ENCODE measurements around the gene CALML5.

DNA sequence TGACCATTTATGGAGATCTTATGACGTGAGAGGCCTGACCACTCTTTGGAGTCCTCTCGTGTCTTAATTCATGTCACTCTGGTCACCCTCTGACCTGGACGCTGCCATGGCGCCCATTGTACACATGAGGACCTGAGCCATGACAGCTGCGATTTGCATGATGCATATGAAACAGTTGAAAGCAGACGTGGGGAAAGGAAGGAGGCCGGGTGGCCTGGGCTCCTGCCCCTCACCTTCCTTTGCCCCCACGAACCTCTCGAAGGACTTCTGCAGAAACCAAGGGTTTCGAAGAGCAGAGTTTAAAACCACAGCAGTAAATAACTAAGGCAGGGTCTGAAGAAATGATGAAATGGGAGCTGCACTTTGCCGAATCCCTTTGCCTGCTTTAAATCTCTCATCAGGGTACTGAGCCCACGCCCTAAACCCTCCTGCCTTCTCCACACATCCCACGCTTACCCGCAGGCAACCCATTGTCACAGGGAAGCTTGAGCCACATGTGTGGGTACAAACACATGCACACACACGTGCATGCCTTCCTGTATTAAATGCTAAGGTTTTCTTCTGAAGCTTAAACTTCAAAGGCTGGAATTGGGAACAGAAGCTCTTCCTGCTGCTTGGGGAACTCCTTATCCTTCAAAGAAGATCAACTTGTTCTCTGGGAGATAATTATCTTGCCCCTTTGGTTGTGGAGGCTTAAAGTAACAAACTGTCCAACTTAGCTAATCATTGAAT lies 13.7 kb upstream of the CALML5 start:
- TF ChIP-seq, protein P1, sequence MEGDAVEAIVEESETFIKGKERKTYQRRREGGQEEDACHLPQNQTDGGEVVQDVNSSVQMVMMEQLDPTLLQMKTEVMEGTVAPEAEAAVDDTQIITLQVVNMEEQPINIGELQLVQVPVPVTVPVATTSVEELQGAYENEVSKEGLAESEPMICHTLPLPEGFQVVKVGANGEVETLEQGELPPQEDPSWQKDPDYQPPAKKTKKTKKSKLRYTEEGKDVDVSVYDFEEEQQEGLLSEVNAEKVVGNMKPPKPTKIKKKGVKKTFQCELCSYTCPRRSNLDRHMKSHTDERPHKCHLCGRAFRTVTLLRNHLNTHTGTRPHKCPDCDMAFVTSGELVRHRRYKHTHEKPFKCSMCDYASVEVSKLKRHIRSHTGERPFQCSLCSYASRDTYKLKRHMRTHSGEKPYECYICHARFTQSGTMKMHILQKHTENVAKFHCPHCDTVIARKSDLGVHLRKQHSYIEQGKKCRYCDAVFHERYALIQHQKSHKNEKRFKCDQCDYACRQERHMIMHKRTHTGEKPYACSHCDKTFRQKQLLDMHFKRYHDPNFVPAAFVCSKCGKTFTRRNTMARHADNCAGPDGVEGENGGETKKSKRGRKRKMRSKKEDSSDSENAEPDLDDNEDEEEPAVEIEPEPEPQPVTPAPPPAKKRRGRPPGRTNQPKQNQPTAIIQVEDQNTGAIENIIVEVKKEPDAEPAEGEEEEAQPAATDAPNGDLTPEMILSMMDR (conservative IDR thresholded peaks at IDR 0.05; ENCODE audit: low read depth, low read length), result no peak
- TF ChIP-seq POLR2A (IDR thresholded peaks at IDR 0.05; ENCODE audit: low read depth, low read length) (no peak), MAFK (IDR thresholded peaks at IDR 0.05; ENCODE audit: low read depth, low read length) (no peak), CHD1 (IDR thresholded peaks at IDR 0.05; ENCODE audit: low read depth, low read length) (no peak), BHLHE40 (IDR thresholded peaks at IDR 0.05; ENCODE audit: low read depth, low read length) (no peak), RCOR1 (IDR thresholded peaks at IDR 0.05; ENCODE audit: insufficient replicate concordance, low read length) (no peak), SMC3 (IDR thresholded peaks at IDR 0.05; ENCODE audit: low read depth, low read length) (no peak), MXI1 (IDR thresholded peaks at IDR 0.05; ENCODE audit: borderline replicate concordance, low read depth, low read length) (no peak), MAZ (IDR thresholded peaks at IDR 0.05; ENCODE audit: borderline replicate concordance, low read depth, low read length) (no peak)
- TF ChIP-seq, protein P2, sequence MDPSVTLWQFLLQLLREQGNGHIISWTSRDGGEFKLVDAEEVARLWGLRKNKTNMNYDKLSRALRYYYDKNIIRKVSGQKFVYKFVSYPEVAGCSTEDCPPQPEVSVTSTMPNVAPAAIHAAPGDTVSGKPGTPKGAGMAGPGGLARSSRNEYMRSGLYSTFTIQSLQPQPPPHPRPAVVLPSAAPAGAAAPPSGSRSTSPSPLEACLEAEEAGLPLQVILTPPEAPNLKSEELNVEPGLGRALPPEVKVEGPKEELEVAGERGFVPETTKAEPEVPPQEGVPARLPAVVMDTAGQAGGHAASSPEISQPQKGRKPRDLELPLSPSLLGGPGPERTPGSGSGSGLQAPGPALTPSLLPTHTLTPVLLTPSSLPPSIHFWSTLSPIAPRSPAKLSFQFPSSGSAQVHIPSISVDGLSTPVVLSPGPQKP (IDR thresholded peaks at IDR 0.05; ENCODE audit: borderline replicate concordance, low read depth, low read length), result no peak
- TF ChIP-seq, protein P3, sequence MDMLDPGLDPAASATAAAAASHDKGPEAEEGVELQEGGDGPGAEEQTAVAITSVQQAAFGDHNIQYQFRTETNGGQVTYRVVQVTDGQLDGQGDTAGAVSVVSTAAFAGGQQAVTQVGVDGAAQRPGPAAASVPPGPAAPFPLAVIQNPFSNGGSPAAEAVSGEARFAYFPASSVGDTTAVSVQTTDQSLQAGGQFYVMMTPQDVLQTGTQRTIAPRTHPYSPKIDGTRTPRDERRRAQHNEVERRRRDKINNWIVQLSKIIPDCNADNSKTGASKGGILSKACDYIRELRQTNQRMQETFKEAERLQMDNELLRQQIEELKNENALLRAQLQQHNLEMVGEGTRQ (IDR thresholded peaks at IDR 0.05; ENCODE audit: low read depth, low read length), result no peak

Data from IMR-90 (cell line).